ENCODE data around the gene ZNF785.
A peak's percentile ranks its signal among the peaks of the same experiment; 100 is the strongest.

The ZNF785 gene

DNA sequence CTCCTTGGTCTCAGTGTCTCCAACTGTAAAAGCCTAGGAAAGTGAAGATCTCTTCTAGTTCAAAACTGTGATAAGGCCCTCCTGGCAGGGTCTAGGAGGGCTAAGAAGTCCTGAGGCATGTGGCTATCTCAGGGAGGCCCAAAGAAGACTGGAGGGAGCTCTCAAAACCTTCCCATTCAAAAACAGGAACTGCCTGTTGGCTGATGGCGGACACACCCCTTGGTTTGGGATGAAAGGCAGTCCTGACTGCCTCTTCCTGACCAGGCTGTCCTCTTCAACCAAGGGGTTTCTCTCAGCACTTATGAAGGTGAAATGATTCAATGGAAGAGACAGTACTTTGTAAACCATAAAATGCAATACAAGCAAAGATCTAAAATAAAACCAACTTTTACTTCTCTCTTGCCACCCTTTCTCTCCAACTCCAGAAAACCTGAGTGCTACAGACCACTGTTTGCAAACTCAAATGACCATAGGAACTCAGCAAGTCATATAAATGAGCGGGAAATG, 32.1 kb downstream of the ZNF785 start:
- H2AK5ac ChIP-seq (ENCODE audit: low read length) = no peak overlapping the region
- H3K27me3 ChIP-seq (ENCODE audit: insufficient read depth, low read length) = no peaks in the 10 kb centered on the region
- no peak overlapping the region for H3K4ac ChIP-seq (ENCODE audit: low read depth, low read length)
- H3K36me3 ChIP-seq (ENCODE audit: control insufficient read depth in 1 of 2, insufficient read depth in 2 of 2, low read length in 2 of 2) = peaks cover 14% of the 10 kb centered on the region in 2 experiments
- H3K4me3 ChIP-seq (ENCODE audit: low read depth, low read length) = no peak overlapping the region
- no peak overlapping the region for H4K91ac ChIP-seq (ENCODE audit: low read depth, low read length)
- H3K4me1 ChIP-seq (ENCODE audit: control insufficient read depth in 1 of 2, insufficient read depth in 2 of 2, low read length in 2 of 2) = peaks cover 16 to 18% of the 10 kb centered on the region in 2 experiments
- H3K9me3 ChIP-seq (ENCODE audit: insufficient read depth, low read depth, low read length) = peaks cover 2% of the 10 kb centered on the region
- DNase-seq = no peak
- H2AFZ ChIP-seq (ENCODE audit: insufficient read depth, low read length, poor library complexity) = no peak overlapping the region
- no CpG with 5 or more reads among the region's 2 CpGs for WGBS (ENCODE audit: extremely low coverage, insufficient coverage, insufficient read length)
- H3K18ac ChIP-seq (ENCODE audit: low read length) = no peak overlapping the region
- H2BK120ac ChIP-seq (ENCODE audit: insufficient read depth, low read length, poor library complexity) = no peak overlapping the region
- no peak overlapping the region for H4K8ac ChIP-seq (ENCODE audit: low read depth, low read length)
- no peak overlapping the region for H4K12ac ChIP-seq (ENCODE audit: low read depth, low read length)
- peaks cover 8% of the 10 kb centered on the region for H3K79me1 ChIP-seq (ENCODE audit: low read length)
- H3K4me2 ChIP-seq (ENCODE audit: low read length) = no peak overlapping the region
- H3K27ac ChIP-seq (ENCODE audit: low read depth, low read length) = no peak overlapping the region
- H3K79me2 ChIP-seq (ENCODE audit: control insufficient read depth, insufficient read depth, low read length, poor library complexity) = peaks cover 6% of the 10 kb centered on the region
- no peak overlapping the region for H2BK12ac ChIP-seq (ENCODE audit: low read length)
- H3K9ac ChIP-seq (ENCODE audit: low read length) = no peak overlapping the region
- no peak overlapping the region for H3K14ac ChIP-seq (ENCODE audit: low read length)
- H3K23ac ChIP-seq (ENCODE audit: low read length) = no peak overlapping the region
- H2BK5ac ChIP-seq (ENCODE audit: low read depth, low read length, poor library complexity) = no peak overlapping the region

- Histone ChIP-seq H2BK5ac (ENCODE audit: low read depth, low read length, poor library complexity) (no peak overlapping the region), H3K79me2 (ENCODE audit: control insufficient read depth, insufficient read depth, low read length, poor library complexity) (peaks cover 4% of the 10 kb centered on the region), H4K91ac (ENCODE audit: low read depth, low read length) (no peak overlapping the region), H2BK12ac (ENCODE audit: low read length) (no peak overlapping the region), H3K4me2 (ENCODE audit: low read length) (no peak overlapping the region), H2BK120ac (ENCODE audit: insufficient read depth, low read length, poor library complexity) (no peak overlapping the region), H3K14ac (ENCODE audit: low read length) (no peak overlapping the region), H3K36me3 (ENCODE audit: control insufficient read depth in 1 of 2, insufficient read depth in 2 of 2, low read length in 2 of 2) (peaks cover 14% of the 10 kb centered on the region in 2 experiments), H3K23ac (ENCODE audit: low read length) (no peak overlapping the region), H3K4ac (ENCODE audit: low read depth, low read length) (no peak overlapping the region), H3K79me1 (ENCODE audit: low read length) (peaks cover 6% of the 10 kb centered on the region), H3K27me3 (ENCODE audit: insufficient read depth, low read length) (no peaks in the 10 kb centered on the region), H4K12ac (ENCODE audit: low read depth, low read length) (no peak overlapping the region), H4K8ac (ENCODE audit: low read depth, low read length) (no peak overlapping the region), H3K18ac (ENCODE audit: low read length) (peak overlapping the region; percentile 33), H3K4me1 (ENCODE audit: control insufficient read depth in 1 of 2, insufficient read depth in 2 of 2, low read length in 2 of 2) (peaks cover 16 to 20% of the 10 kb centered on the region in 2 experiments), H3K27ac (ENCODE audit: low read depth, low read length) (no peak overlapping the region), H3K9ac (ENCODE audit: low read length) (no peak overlapping the region), H2AK5ac (ENCODE audit: low read length) (no peak overlapping the region), H2AFZ (ENCODE audit: insufficient read depth, low read length, poor library complexity) (no peak overlapping the region), H3K9me3 (ENCODE audit: insufficient read depth, low read depth, low read length) (peaks cover 4% of the 10 kb centered on the region), H3K4me3 (ENCODE audit: low read depth, low read length) (no peak overlapping the region)
- WGBS (ENCODE audit: extremely low coverage, insufficient coverage, insufficient read length) = no CpG with 5 or more reads among the region's 4 CpGs
- DNase-seq = no peak
Measured at GRCh38 chr16:30552956-30553355, 32.5 kb downstream of the ZNF785 start.

- H3K14ac ChIP-seq (ENCODE audit: low read length) = no peak overlapping the region
- no peak overlapping the region for H2AK5ac ChIP-seq (ENCODE audit: low read length)
- H3K27ac ChIP-seq (ENCODE audit: low read depth, low read length) = no peak overlapping the region
- H4K91ac ChIP-seq (ENCODE audit: low read depth, low read length) = no peak overlapping the region
- no peak overlapping the region for H3K18ac ChIP-seq (ENCODE audit: low read length)
- H3K9me3 ChIP-seq (ENCODE audit: insufficient read depth, low read depth, low read length) = peaks cover 6% of the 10 kb centered on the region
- no peak overlapping the region for H2BK5ac ChIP-seq (ENCODE audit: low read depth, low read length, poor library complexity)
- H3K4me1 ChIP-seq (ENCODE audit: control insufficient read depth in 1 of 2, insufficient read depth in 2 of 2, low read length in 2 of 2) = peaks cover 16% of the 10 kb centered on the region in 2 experiments
- H2BK12ac ChIP-seq (ENCODE audit: low read length) = no peak overlapping the region
- H4K12ac ChIP-seq (ENCODE audit: low read depth, low read length) = no peak overlapping the region
- no peak overlapping the region for H4K8ac ChIP-seq (ENCODE audit: low read depth, low read length)
- no peak overlapping the region for H3K23ac ChIP-seq (ENCODE audit: low read length)
- peaks cover 2% of the 10 kb centered on the region for H3K79me1 ChIP-seq (ENCODE audit: low read length)
- no peak overlapping the region for H2BK120ac ChIP-seq (ENCODE audit: insufficient read depth, low read length, poor library complexity)
- no peak overlapping the region for H3K4me2 ChIP-seq (ENCODE audit: low read length)
- WGBS (ENCODE audit: extremely low coverage, insufficient coverage, insufficient read length) = no CpG with 5 or more reads among the region's 3 CpGs
- H3K79me2 ChIP-seq (ENCODE audit: control insufficient read depth, insufficient read depth, low read length, poor library complexity) = no peaks in the 10 kb centered on the region
- no peak overlapping the region for H3K4ac ChIP-seq (ENCODE audit: low read depth, low read length)
- H2AFZ ChIP-seq (ENCODE audit: insufficient read depth, low read length, poor library complexity) = no peak overlapping the region
- DNase-seq = peak; percentile 38 to 46
- H3K27me3 ChIP-seq (ENCODE audit: insufficient read depth, low read length) = no peaks in the 10 kb centered on the region
- no peak overlapping the region for H3K4me3 ChIP-seq (ENCODE audit: low read depth, low read length)
- peaks cover 14% of the 10 kb centered on the region in 2 experiments for H3K36me3 ChIP-seq (ENCODE audit: control insufficient read depth in 1 of 2, insufficient read depth in 2 of 2, low read length in 2 of 2)
- no peak overlapping the region for H3K9ac ChIP-seq (ENCODE audit: low read length)
Measured at GRCh38 chr16:30551781-30552180, 33.7 kb downstream of the ZNF785 start.

GRCh38 chr16:30548416-30549253, 36.9 kb downstream of the ZNF785 start:
- Histone ChIP-seq H2BK5ac (ENCODE audit: low read depth, low read length, poor library complexity) (no peak overlapping the region), H3K23ac (ENCODE audit: low read length) (no peak overlapping the region)

More at GRCh38 chr16:30548416-30549253, 36.9 kb downstream of the ZNF785 start:
- no peak overlapping the region for H2AFZ ChIP-seq (ENCODE audit: insufficient read depth, low read length, poor library complexity)
- H3K4me3 ChIP-seq (ENCODE audit: low read depth, low read length) = no peak overlapping the region
- peaks cover 2% of the 10 kb centered on the region for H3K79me1 ChIP-seq (ENCODE audit: low read length)
- no peak overlapping the region for H3K14ac ChIP-seq (ENCODE audit: low read length)
- H4K12ac ChIP-seq (ENCODE audit: low read depth, low read length) = no peak overlapping the region
- peaks cover 12% of the 10 kb centered on the region in 2 experiments for H3K4me1 ChIP-seq (ENCODE audit: control insufficient read depth in 1 of 2, insufficient read depth in 2 of 2, low read length in 2 of 2)
- H3K36me3 ChIP-seq (ENCODE audit: control insufficient read depth in 1 of 2, insufficient read depth in 2 of 2, low read length in 2 of 2) = no peaks in the 10 kb centered on the region
- H3K27me3 ChIP-seq (ENCODE audit: insufficient read depth, low read length) = no peaks in the 10 kb centered on the region
- H2AK5ac ChIP-seq (ENCODE audit: low read length) = no peak overlapping the region
- H3K79me2 ChIP-seq (ENCODE audit: control insufficient read depth, insufficient read depth, low read length, poor library complexity) = no peaks in the 10 kb centered on the region
- no peak overlapping the region for H3K18ac ChIP-seq (ENCODE audit: low read length)
- H3K27ac ChIP-seq (ENCODE audit: low read depth, low read length) = peak overlapping the region; percentile 58
- H3K9me3 ChIP-seq (ENCODE audit: insufficient read depth, low read depth, low read length) = peaks cover 6% of the 10 kb centered on the region
- no CpG with 5 or more reads among the region's 8 CpGs for WGBS (ENCODE audit: extremely low coverage, insufficient coverage, insufficient read length)
- H4K91ac ChIP-seq (ENCODE audit: low read depth, low read length) = no peak overlapping the region
- no peak overlapping the region for H3K4ac ChIP-seq (ENCODE audit: low read depth, low read length)
- H4K8ac ChIP-seq (ENCODE audit: low read depth, low read length) = no peak overlapping the region
- no peak overlapping the region for H2BK12ac ChIP-seq (ENCODE audit: low read length)
- no peak overlapping the region for H3K4me2 ChIP-seq (ENCODE audit: low read length)
- no peak for DNase-seq
- H2BK120ac ChIP-seq (ENCODE audit: insufficient read depth, low read length, poor library complexity) = no peak overlapping the region
- H3K9ac ChIP-seq (ENCODE audit: low read length) = no peak overlapping the region

All from trophoblast cell (in vitro differentiated cells and primary cell).